GM12864 (cell line): ENCODE data around the gene FAF1.

ENCODE experiments used
- DNase-seq: peaks from one replicate; pipeline ENCODE4 v3.0.0-alpha.2; 2011; ENCODE audit warnings: low read depth
- H3K4me3 ChIP-seq: 2 replicates; pipeline ENCODE4 v1.5.1; 2011; ENCODE audit warnings: mild to moderate bottlenecking, low read depth, low read length, control low read depth
- TF ChIP-seq, protein P1 (sequence below): IDR thresholded peaks from 2 replicates; pipeline ENCODE4 v1.5.1; 2011; ENCODE audit warnings: low read depth, mild to moderate bottlenecking, moderate library complexity, low read length, control low read depth, inconsistent platforms; ENCODE audit errors: missing control alignments

FAF1 gene

DNA sequence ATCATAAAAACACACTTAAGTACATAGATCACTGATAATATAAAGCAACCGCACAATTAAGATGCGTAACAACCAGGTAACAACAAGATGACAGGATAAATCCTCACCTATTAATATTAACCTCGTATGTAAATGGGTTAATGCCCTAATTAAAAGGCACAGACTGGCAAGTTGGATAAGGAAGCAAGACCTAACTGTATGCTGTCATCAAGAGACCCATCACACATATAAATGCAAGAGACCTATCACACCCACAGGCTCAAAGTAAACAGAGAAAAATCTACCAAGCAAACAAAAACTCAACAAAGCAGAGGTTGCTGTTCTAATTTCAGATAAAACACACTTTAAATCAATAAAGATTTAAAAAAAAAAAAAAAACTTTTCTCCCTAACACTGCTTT, 151.8 kb downstream of the FAF1 start:
- TF ChIP-seq, protein P1, sequence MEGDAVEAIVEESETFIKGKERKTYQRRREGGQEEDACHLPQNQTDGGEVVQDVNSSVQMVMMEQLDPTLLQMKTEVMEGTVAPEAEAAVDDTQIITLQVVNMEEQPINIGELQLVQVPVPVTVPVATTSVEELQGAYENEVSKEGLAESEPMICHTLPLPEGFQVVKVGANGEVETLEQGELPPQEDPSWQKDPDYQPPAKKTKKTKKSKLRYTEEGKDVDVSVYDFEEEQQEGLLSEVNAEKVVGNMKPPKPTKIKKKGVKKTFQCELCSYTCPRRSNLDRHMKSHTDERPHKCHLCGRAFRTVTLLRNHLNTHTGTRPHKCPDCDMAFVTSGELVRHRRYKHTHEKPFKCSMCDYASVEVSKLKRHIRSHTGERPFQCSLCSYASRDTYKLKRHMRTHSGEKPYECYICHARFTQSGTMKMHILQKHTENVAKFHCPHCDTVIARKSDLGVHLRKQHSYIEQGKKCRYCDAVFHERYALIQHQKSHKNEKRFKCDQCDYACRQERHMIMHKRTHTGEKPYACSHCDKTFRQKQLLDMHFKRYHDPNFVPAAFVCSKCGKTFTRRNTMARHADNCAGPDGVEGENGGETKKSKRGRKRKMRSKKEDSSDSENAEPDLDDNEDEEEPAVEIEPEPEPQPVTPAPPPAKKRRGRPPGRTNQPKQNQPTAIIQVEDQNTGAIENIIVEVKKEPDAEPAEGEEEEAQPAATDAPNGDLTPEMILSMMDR: no peak
- no peak for DNase-seq
- no peak overlapping the region for H3K4me3 ChIP-seq

- DNase-seq: no peak
- TF ChIP-seq, protein P1: no peak
- H3K4me3 ChIP-seq: no peak overlapping the region
These were observed 163.8 kb downstream of the FAF1 start for GRCh38 chr1:50796272-50796671.

DNA sequence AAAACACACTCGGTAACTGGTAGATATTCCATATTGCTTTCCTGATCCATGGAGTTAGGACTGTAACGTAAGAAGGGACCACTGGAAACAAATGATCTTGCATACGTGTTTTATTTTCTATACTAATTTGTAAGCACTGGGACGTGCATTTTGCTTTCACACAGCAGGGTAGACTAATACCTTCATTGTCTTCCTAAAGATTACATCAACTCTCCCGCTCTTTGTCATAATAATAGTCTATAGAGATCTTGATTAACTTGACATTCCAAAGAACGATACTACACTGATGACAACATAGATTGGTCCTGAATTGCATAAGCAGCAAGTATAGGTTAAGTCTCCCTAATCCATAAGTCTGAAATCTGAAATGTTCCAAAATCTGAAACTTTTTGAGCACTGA, 166.5 kb downstream of the FAF1 start:
- no peak overlapping the region for H3K4me3 ChIP-seq
- no peak for DNase-seq
- TF ChIP-seq, protein P1: no peak

- no peak for DNase-seq
- TF ChIP-seq, protein P1: no peak
- H3K4me3 ChIP-seq: no peak overlapping the region
These were observed 172.8 kb downstream of the FAF1 start for GRCh38 chr1:50787266-50787665.

- TF ChIP-seq, protein P1: no peak
- DNase-seq: no peak
- H3K4me3 ChIP-seq: no peak overlapping the region
These were observed 176.8 kb downstream of the FAF1 start for GRCh38 chr1:50783286-50783685.

- DNase-seq: no peak
- no peak overlapping the region for H3K4me3 ChIP-seq
- TF ChIP-seq, protein P1: no peak
These were observed 179.3 kb downstream of the FAF1 start for GRCh38 chr1:50780797-50781196.

GRCh38 chr1:50779801-50780200, 180.3 kb downstream of the FAF1 start:
- no peak overlapping the region for H3K4me3 ChIP-seq
- TF ChIP-seq, protein P1: no peak
- no peak for DNase-seq
